ENCODE measurements around the gene NEK6.
"Not testable (repeated sequence)": the region's sequence is repeated elsewhere in the genome, so short reads cannot be mapped to it uniquely, and the experiment has no call there.

The NEK6 gene

GRCh38 chr9:124251605-124252378, 6.0 kb upstream of the NEK6 start:
- no peaks in the 10 kb centered on the region for H3K9me3 ChIP-seq
- TF ChIP-seq, protein P1, sequence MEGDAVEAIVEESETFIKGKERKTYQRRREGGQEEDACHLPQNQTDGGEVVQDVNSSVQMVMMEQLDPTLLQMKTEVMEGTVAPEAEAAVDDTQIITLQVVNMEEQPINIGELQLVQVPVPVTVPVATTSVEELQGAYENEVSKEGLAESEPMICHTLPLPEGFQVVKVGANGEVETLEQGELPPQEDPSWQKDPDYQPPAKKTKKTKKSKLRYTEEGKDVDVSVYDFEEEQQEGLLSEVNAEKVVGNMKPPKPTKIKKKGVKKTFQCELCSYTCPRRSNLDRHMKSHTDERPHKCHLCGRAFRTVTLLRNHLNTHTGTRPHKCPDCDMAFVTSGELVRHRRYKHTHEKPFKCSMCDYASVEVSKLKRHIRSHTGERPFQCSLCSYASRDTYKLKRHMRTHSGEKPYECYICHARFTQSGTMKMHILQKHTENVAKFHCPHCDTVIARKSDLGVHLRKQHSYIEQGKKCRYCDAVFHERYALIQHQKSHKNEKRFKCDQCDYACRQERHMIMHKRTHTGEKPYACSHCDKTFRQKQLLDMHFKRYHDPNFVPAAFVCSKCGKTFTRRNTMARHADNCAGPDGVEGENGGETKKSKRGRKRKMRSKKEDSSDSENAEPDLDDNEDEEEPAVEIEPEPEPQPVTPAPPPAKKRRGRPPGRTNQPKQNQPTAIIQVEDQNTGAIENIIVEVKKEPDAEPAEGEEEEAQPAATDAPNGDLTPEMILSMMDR (IDR thresholded peaks at IDR 0.05; ENCODE audit: low read depth, low read length), result no peak
- peaks cover 22% of the 10 kb centered on the region for H3K27me3 ChIP-seq
- H3K4me1 ChIP-seq, result no peaks in the 10 kb centered on the region
- DNase-seq, result no peak
- no peak overlapping the region for H3K4me3 ChIP-seq (ENCODE audit: low read depth, low read length)
- H3K36me3 ChIP-seq, result no peaks in the 10 kb centered on the region

- not testable (repeated sequence) for H3K4me3 ChIP-seq (ENCODE audit: low read depth, low read length); H3K9me3 ChIP-seq; DNase-seq; H3K4me1 ChIP-seq; H3K36me3 ChIP-seq
- peaks cover 31% of the 10 kb centered on the region for H3K27me3 ChIP-seq
Measured at GRCh38 chr9:124252878-124253277, 4.9 kb upstream of the NEK6 start.

- H3K27me3 ChIP-seq, result peaks cover 43% of the 10 kb centered on the region
- TF ChIP-seq, protein P1 (IDR thresholded peaks at IDR 0.05; ENCODE audit: low read depth, low read length), result no peak
- no peaks in the 10 kb centered on the region for H3K36me3 ChIP-seq
- no peaks in the 10 kb centered on the region for H3K9me3 ChIP-seq
- H3K4me3 ChIP-seq (ENCODE audit: low read depth, low read length), result no peak overlapping the region
- DNase-seq, result no peak
- no peaks in the 10 kb centered on the region for H3K4me1 ChIP-seq
Measured at GRCh38 chr9:124254261-124254682, 3.5 kb upstream of the NEK6 start.

DNA sequence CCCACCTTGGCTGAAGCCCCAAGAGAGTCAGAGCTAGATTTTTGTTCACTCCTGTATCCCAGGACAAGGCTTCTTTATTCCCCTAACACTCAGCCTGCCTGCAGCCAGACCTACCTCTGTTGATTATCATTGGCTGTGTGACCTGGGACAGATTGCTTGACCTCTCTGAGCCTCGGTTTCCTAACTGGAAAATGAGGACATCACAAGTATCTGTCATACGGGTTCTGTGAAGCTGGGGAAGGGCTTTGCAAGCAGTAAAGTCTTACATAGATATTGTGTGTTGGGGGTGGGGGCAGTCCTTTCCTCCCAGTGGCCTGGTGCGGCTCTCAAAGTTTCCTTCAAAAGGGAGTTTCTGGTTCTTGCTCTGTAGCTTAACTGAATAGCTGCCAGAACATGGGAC, 2.5 kb upstream of the NEK6 start:
- Histone ChIP-seq H3K4me1 (no peaks in the 10 kb centered on the region), H3K27me3 (peaks cover 43% of the 10 kb centered on the region), H3K9me3 (no peaks in the 10 kb centered on the region), H3K36me3 (no peaks in the 10 kb centered on the region), H3K4me3 (ENCODE audit: low read depth, low read length) (no peak overlapping the region)
- TF ChIP-seq, protein P1 (IDR thresholded peaks at IDR 0.05; ENCODE audit: low read depth, low read length), result no peak
- no peak for DNase-seq

GRCh38 chr9:124256517-124257069, 1.2 kb upstream of the NEK6 start:
- no peak overlapping the region for H3K4me3 ChIP-seq (ENCODE audit: low read depth, low read length)
- TF ChIP-seq, protein P1 (IDR thresholded peaks at IDR 0.05; ENCODE audit: low read depth, low read length), result no peak
- no peaks in the 10 kb centered on the region for H3K36me3 ChIP-seq
- H3K27me3 ChIP-seq, result peaks cover 38% of the 10 kb centered on the region
- no peak for DNase-seq
- no peaks in the 10 kb centered on the region for H3K4me1 ChIP-seq
- H3K9me3 ChIP-seq, result no peaks in the 10 kb centered on the region

DNA sequence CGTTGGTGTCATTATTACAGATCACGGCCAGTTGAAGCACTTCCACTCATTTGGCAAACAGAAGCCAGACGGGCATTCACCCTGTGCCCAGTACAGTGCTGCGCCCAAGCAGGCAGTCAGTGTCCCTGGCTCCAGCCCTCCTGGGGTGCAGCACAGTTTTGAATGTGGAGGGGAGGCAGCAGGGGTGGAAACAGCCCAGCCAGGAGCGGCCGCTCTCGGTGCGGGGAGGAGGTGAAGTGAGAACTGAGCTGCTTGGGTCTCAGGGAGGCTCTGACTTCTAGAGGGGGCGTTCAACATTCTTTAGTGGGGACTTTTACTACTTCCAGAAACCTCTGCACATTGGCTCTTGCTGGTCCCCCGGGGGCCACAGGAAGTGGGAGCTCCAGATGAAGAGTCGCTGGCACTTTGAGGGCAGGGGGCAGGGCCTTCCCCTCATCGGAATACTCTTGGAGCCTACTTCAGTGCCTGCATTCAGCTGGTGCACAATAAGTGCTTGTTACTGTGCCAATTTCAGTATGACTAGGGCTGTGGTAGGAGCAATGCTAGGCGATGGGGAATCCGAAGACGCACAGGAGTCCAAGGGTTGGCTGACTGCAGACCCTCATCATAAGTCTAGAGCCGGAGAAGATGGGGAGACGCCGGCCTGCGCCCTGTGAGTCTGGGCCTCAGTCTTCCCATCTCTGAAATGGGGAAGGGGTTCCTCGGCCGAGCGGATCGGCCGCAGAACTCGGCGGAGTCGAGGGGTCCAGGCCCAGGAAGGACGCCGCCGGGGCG, 492 bp upstream of the NEK6 start:
- DNase-seq, result no peak
- no peaks in the 10 kb centered on the region for H3K36me3 ChIP-seq
- peaks cover 32% of the 10 kb centered on the region for H3K27me3 ChIP-seq
- no peaks in the 10 kb centered on the region for H3K9me3 ChIP-seq
- no peak overlapping the region for H3K4me3 ChIP-seq (ENCODE audit: low read depth, low read length)
- H3K4me1 ChIP-seq, result no peaks in the 10 kb centered on the region
- TF ChIP-seq, protein P1 (IDR thresholded peaks at IDR 0.05; ENCODE audit: low read depth, low read length), result no peak

All from BE2C (cell line).